NCI-H82 (cell line): Measurements from ENCODE around the gene RHCG.

Experiments used
- DNase-seq: peaks from one replicate; lab custom pipeline; 2025; lab: John Stamatoyannopoulos, UW

Gene RHCG

GRCh38 chr15:89502867-89503595 lies 6.6 kb upstream of the RHCG start:
- DNase-seq = no peak

DNA sequence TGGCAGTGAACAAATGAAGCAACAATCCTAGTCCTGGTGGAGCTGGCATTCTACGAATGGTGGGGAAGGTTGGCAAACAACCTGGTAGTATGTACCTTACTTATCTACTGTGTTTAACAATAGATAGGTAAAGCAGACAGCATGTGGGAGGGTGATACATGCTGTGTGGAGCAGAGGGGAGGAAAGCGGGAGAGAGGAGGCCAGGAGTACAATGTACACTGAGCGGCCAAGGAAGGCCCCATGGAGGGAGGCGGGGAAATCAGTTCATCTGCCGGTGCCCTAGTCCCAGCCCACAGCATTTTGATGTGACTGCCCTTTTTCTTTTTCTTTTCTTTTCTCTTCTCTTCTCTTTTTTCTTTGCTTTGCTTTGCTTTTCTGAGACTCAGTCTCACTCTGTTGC lies 5.3 kb upstream of the RHCG start:
- no peak for DNase-seq

GRCh38 chr15:89500397-89501270 lies 4.3 kb upstream of the RHCG start:
- peak; percentile 9 for DNase-seq

DNA sequence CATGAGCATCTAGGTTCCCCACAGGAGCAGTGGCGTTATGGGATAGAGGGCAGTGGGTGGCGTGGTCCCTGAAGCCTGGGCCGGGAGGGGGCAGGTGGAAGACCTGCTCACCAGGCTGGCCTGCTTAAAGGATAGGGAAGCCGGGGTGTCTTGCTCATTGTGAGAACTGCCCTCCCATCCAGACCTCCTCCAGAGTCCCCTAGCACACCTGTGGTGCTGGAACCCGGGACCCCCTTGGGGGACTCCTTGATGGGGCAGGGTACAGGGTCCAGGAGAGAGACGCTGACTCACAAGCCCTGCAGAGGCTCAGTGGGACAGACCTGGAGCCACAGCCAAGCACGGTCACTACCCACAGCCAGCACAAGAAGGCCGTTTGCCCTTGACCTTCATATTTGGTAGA lies 2.8 kb upstream of the RHCG start:
- no peak for DNase-seq

- DNase-seq = no peak
These were observed 2.2 kb upstream of the RHCG start for GRCh38 chr15:89498574-89498906.

- no peak for DNase-seq
These were observed 848 bp upstream of the RHCG start for GRCh38 chr15:89497231-89497630.

DNA sequence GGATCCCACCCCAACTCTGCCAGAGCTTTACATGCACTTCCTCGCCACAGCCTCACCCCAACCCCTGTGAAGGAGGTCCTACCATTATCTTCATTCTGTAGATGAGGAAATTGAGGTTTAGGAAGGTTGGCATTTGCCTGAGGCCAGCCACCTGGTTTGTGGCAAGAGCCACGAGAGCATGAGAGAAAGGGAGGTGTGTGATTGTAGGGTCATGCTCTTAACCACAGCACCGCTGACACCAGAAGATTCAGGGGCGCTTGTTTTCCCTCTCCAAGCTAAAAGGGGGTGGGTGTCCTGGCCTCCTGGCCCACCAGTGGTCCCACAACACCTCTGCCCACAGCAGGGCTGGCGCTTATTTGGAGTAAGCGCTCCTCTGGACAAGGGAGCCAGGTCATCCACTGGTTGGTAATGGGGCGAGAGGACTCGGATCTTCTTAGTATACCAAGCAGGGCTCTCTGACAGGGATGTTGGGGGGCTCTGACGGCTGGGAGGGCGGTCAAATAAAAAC lies 691 bp downstream of the RHCG start:
- no peak for DNase-seq

DNA sequence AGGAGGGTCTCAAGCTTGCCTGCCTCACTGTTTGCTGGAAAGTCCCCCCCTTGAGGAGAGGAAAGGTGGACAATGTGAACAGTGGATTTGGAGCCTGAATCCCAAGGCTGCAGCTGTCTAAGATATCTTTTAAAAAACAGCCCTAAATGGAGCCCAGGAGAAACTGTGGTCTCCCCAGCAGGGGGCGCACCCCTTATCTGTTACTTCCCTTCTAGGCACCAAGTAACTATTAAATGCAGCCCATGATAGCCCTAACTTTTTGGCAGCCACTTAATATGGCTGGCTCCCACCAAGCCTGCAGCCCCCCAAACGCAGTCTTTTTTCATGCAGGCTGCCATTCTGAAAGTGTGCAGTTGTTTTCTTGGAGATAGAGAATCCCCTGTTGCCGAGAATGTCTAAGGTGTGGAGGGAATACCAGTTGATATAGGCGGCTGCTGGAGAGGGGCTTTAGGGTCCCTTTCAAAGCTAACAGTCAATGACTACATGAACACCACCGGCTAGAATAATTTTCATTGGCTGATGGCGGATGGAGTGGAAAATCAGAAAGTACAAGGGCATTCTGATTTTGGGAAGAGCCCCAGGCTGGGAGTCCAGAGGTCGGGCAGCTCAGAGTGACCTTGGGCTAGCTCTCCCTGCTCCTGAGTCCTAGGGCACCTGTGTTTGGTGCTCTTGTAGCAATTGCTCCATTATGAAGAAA lies 1.3 kb downstream of the RHCG start:
- peak; percentile 72 for DNase-seq

DNA sequence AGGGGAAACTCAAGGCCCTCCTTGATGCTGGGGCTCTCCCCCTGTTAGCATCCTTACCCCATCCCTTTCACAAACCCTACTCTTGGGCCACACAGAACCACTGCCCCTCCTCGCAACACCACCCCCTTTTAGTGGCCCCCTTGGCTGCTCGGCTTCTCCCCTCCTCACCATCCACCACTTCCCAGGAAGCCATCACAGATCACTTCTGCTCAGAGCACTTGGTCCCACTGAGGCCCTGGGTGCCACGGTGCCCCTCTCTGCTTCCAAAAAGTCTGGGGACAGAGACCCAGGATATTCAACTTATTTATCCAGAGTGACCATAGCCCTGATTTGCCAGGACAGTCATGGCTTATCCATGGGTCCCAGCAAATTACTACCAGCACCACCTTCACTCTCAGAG lies 2.4 kb downstream of the RHCG start:
- DNase-seq = no peak

DNA sequence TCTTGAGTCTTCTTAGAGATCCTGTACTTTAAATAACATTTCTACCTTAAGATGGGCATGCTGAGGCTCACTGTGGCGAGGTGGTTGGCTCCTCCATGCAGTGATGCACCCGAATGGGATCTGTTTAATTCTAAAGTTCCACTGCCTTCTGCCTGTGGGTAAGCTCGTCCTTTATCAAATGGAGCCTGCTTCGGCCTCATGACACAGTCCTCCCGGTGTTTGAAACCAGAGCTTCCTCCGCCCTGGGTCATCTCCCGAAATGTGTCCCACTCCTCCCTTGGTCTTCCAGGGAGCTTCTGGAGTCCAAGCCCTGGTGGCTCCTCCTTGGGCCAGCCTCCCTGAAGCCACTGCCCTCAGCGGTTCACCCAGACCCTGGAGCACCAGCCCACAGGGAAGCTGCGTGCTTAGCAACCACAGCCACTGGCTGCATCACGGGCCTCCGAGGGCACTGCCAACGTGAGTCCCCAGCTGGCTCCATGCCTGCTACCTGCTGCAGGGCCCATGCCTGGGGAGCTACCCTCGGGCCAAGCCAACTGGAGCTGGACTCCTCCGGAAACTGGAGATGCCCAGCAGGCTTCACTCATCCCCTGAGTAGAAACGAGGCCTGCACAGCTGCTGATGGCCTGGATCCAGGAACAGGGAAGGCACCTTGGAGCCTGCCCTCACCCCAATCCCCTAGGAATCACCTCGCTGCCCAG lies 3.3 kb downstream of the RHCG start:
- no peak for DNase-seq

DNA sequence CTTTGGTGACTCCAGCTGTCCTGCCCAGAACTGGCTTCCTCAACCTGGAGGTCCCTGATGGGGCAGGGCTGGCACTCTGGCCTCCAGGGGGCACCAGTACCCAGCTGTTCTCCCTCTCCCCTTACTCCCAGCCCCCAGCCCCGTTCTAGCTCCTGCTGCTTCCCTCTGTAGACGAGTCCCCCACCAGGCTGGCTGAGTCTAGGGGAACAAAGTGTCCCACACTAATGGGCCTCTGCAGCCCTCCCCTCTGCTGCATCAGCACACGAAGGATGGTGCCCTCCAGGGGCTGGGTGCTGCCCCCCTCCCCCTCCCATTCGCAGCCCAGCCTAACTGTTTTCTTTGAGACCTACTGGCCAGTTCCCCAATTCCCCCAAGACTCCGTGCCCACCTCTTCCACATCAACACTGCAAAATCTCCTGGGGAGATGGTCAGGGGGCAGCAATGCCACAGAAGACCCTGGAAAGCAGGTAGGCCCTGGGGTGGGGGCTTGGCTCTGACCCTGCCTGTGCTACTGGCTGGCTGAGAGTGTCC lies 4.2 kb downstream of the RHCG start:
- DNase-seq = peak; percentile 79

- DNase-seq = no peak
These were observed 5.5 kb downstream of the RHCG start for GRCh38 chr15:89490814-89491315.

DNA sequence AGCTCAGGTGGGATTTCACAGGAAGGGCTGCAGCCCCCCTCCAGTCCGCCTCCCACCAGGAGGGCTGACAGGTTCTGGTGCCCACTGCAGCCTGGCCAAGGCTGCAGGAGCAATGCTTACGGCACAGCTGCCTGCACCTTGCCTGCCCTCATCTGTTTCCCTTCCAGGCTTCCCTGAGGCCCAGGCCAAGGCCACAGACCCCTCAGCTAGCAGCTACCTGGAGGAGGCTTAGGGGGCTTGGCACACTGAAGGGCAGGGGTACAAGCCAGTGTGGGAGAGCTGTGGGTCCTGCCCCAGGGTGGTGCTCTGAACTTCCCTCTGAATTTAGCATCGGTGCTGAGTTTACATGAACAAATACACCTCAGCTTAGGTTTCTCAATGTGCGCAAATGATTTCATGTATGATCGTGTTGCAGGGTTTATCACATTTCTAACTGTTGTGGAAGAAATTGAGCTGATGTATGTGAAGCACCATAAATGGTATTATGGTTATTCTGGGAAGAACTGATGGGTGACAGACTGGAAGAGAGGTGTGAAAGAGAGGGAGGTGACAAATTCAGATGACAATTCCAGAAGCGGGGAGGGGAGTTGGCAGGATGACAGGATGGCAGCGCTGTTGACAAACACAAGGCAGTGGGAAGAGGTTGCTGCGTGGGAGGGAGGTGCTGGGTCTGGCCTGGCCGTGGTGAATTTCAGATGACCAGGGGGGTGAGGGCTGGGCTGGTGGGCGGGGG lies 6.1 kb downstream of the RHCG start:
- DNase-seq = no peak

- DNase-seq = peak; percentile 28
These were observed 7.0 kb downstream of the RHCG start for GRCh38 chr15:89489376-89489775.

GRCh38 chr15:89487791-89488190 lies 8.6 kb downstream of the RHCG start:
- no peak for DNase-seq

- no peak for DNase-seq
These were observed 9.7 kb downstream of the RHCG start for GRCh38 chr15:89486726-89487050.

DNA sequence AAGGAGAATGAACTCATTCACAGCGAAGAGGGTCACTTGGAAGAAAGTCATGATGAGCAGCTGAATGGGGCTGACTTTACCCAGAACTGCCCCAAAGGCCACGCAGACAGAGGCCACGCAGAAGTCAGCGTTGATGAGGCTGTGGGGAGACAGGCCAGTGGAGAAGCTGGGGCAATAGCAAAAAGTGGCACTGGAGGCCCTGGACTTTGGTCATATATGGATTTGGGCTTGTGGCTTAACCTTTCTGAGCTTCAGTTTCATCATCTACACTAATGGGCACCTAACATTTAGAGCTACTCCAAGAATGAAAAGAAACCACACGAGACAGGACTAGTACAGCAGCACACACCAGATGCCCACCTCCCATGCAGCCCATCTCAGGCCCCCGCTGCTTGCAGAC lies 13.3 kb downstream of the RHCG start:
- no peak for DNase-seq

GRCh38 chr15:89482139-89482538 lies 14.2 kb downstream of the RHCG start:
- no peak for DNase-seq

GRCh38 chr15:89480505-89480904 lies 15.9 kb downstream of the RHCG start:
- no peak for DNase-seq

GRCh38 chr15:89479173-89479572 lies 17.2 kb downstream of the RHCG start:
- no peak for DNase-seq
